Measurements from ENCODE around the gene ABR. TPM values are rescaled to one million over a fixed set of nuclear protein-coding genes. Genes with fewer than 3 reads are reported as not detected.

ABR gene
- total RNA-seq, 1 experiment from 2014 or later, result 78.3 TPM

- Histone ChIP-seq H3K4me1 (peaks cover 42% of the 10 kb centered on the region), H3K4me3 (ENCODE audit: low read depth, low read length) (no peak overlapping the region)
- intact Hi-C loops (cut with micrococcal nuclease; ENCODE audit: unreplicated experiment), result no loop called here
These were observed 68.0 kb downstream of the ABR start for GRCh38 chr17:1111599-1112443.

GRCh38 chr17:1110862-1111598 is 68.8 kb downstream of the ABR start:
- Mint-ChIP-seq H3K9me3 (ENCODE audit: unreplicated experiment) (no peaks in the 10 kb centered on the region), H3K27ac (ENCODE audit: unreplicated experiment) (peak overlapping the region; percentile 73), H3K36me3 (ENCODE audit: insufficient read depth, unreplicated experiment) (no peaks in the 10 kb centered on the region), H3K4me1 (ENCODE audit: low read depth, unreplicated experiment) (peaks cover 33% of the 10 kb centered on the region), H3K27me3 (ENCODE audit: insufficient read depth, unreplicated experiment) (no peaks in the 10 kb centered on the region), H3K4me3 (ENCODE audit: unreplicated experiment) (peak overlapping the region; percentile 85)
- no peak for TF ChIP-seq CTCF (IDR thresholded peaks at IDR 0.05; ENCODE audit: insufficient read depth in 1 of 2, low read depth in 1 of 2, low read length in 1 of 2, severe bottlenecking in 1 of 2, unreplicated experiment in 1 of 2)
- POLR2A ChIA-PET, result interaction anchor here (0.6 to 1.5 kb wide), 3 partner anchors 12 to 345 kb away, joined by 3 to 13 read pairs (median 3); partner anchors contain the start of gene CRK
- peaks cover 42% of the 10 kb centered on the region for H3K4me1 ChIP-seq
- H3K9me3 ChIP-seq, result no peaks in the 10 kb centered on the region
- no TSS peak for BruUV-seq (replicated peaks)
- CTCF ChIA-PET, result interaction anchor here (1.2 to 1.7 kb wide), 4 partner anchors 11 to 76 kb away, joined by 6 to 8 read pairs (median 8); no protein-coding TSS in a partner anchor
- intact Hi-C loops (cut with micrococcal nuclease; ENCODE audit: unreplicated experiment), result no loop called here
- no peak overlapping the region for H3K4me3 ChIP-seq (ENCODE audit: low read depth, low read length)
- H3K27me3 ChIP-seq (replicated peaks; ENCODE audit: control insufficient read depth, insufficient read depth, low read length), result no peaks in the 10 kb centered on the region
- no peaks in the 10 kb centered on the region for H3K36me3 ChIP-seq (ENCODE audit: control insufficient read depth, insufficient read depth, low read length)
- no peak for DNase-seq

More at GRCh38 chr17:1111599-1112443, 68.0 kb downstream of the ABR start:
- Mint-ChIP-seq H3K36me3 (ENCODE audit: insufficient read depth, unreplicated experiment) (no peaks in the 10 kb centered on the region), H3K4me3 (ENCODE audit: unreplicated experiment) (peak overlapping the region; percentile 85), H3K27ac (ENCODE audit: unreplicated experiment) (peak overlapping the region; percentile 73), H3K9me3 (ENCODE audit: unreplicated experiment) (no peaks in the 10 kb centered on the region), H3K4me1 (ENCODE audit: low read depth, unreplicated experiment) (peaks cover 33% of the 10 kb centered on the region), H3K27me3 (ENCODE audit: insufficient read depth, unreplicated experiment) (no peaks in the 10 kb centered on the region)
- Histone ChIP-seq H3K27me3 (replicated peaks; ENCODE audit: control insufficient read depth, insufficient read depth, low read length) (no peaks in the 10 kb centered on the region), H3K9me3 (no peaks in the 10 kb centered on the region), H3K36me3 (ENCODE audit: control insufficient read depth, insufficient read depth, low read length) (no peaks in the 10 kb centered on the region)
- TF ChIP-seq CTCF (IDR thresholded peaks at IDR 0.05; ENCODE audit: insufficient read depth in 1 of 2, low read depth in 1 of 2, low read length in 1 of 2, severe bottlenecking in 1 of 2, unreplicated experiment in 1 of 2), result no peak
- POLR2A ChIA-PET, result interaction anchor here (0.6 kb wide), 1 partner anchor 344 kb away, joined by 3 read pairs; the partner anchor contains the start of gene CRK
- BruUV-seq (replicated peaks), result no TSS peak
- no peak for DNase-seq
- CTCF ChIA-PET, result interaction anchor here (1.8 kb wide), 1 partner anchor 11 kb away, joined by 6 read pairs; no protein-coding TSS in a partner anchor

- no peak for TF ChIP-seq CTCF (IDR thresholded peaks at IDR 0.05; ENCODE audit: insufficient read depth in 1 of 2, low read depth in 1 of 2, low read length in 1 of 2, severe bottlenecking in 1 of 2, unreplicated experiment in 1 of 2)
- Histone ChIP-seq H3K4me3 (ENCODE audit: low read depth, low read length) (0 out of 2 replicates have a peak overlapping the region, but pooled peaks have one; percentile 3), H3K9me3 (no peaks in the 10 kb centered on the region), H3K36me3 (ENCODE audit: control insufficient read depth, insufficient read depth, low read length) (no peaks in the 10 kb centered on the region), H3K4me1 (peaks cover 40% of the 10 kb centered on the region), H3K27me3 (replicated peaks; ENCODE audit: control insufficient read depth, insufficient read depth, low read length) (no peaks in the 10 kb centered on the region)
- BruUV-seq (replicated peaks), result TSS peak; percentile 50
- H3K9me3 Mint-ChIP-seq (ENCODE audit: unreplicated experiment), result no peaks in the 10 kb centered on the region
- H3K36me3 Mint-ChIP-seq (ENCODE audit: insufficient read depth, unreplicated experiment), result no peaks in the 10 kb centered on the region
- POLR2A ChIA-PET, result interaction anchor here (0.8 to 1.5 kb wide), 2 partner anchors 12 to 27 kb away, joined by 3 to 13 read pairs; no protein-coding TSS in a partner anchor
- H3K27ac Mint-ChIP-seq (ENCODE audit: unreplicated experiment), result peak overlapping the region; percentile 73
- peaks cover 30% of the 10 kb centered on the region for H3K4me1 Mint-ChIP-seq (ENCODE audit: low read depth, unreplicated experiment)
- CTCF ChIA-PET, result interaction anchor here (0.6 to 1.7 kb wide), 8 partner anchors 9 to 349 kb away, joined by 3 to 8 read pairs (median 5); no protein-coding TSS in a partner anchor
- intact Hi-C loops (cut with micrococcal nuclease; ENCODE audit: unreplicated experiment), result no loop called here
- H3K27me3 Mint-ChIP-seq (ENCODE audit: insufficient read depth, unreplicated experiment), result no peaks in the 10 kb centered on the region
- no peak for DNase-seq
- H3K4me3 Mint-ChIP-seq (ENCODE audit: unreplicated experiment), result peak overlapping the region; percentile 85
These were observed 69.3 kb downstream of the ABR start for GRCh38 chr17:1110541-1110861.

Measured in Caco-2 (cell line).